OCI-LY7 (cell line): Measurements from ENCODE around the gene HOXC11. TPM values are rescaled to one million over a fixed set of nuclear protein-coding genes. Genes with fewer than 3 reads are reported as not detected.

Experiments used
- BruUV-seq: library from RNA; stranded (reverse); fragments of 400-500 nt; replicated peaks from 2 replicates; lab custom pipeline; 2021; lab: Mats Ljungman, UMichigan
- CTCF ChIA-PET: fragments of 300-600 bp; sonication (Branson Sonifier 250); formaldehyde crosslinking; loops from one replicate; lab custom pipeline; 2022; ENCODE audit warnings: antibody characterized with exemption; ENCODE audit not compliant: unreplicated experiment; lab: Charles Lee
- POLR2A ChIA-PET: fragments of 300-600 bp; sonication (Branson Sonifier 250); formaldehyde crosslinking; loops from one replicate; lab custom pipeline; 2022; ENCODE audit warnings: antibody characterized with exemption; lab: Charles Lee
- DNase-seq: peaks from one replicate; pipeline ENCODE4 v3.0.0-alpha.2; 2015; ENCODE audit warnings: low spot score
- H2AFZ ChIP-seq: fragments of 200-600 bp; sonication (generic), shearing (Covaris generic); 2 replicates; pipeline ENCODE4 v1.6.1; 2014; ENCODE audit warnings: mild to moderate bottlenecking, antibody characterized with exemption, low read length, moderate library complexity
- H3K27ac ChIP-seq: fragments of 200-600 bp; sonication (generic); 2 replicates; pipeline ENCODE4 v1.5.1; 2014; ENCODE audit warnings: mixed run types, low read depth, mild to moderate bottlenecking, moderate library complexity, low read length, inconsistent platforms; ENCODE audit not compliant: poor library complexity, severe bottlenecking
- H3K36me3 ChIP-seq: fragments of 200-600 bp; sonication (generic); 2 replicates; pipeline ENCODE4 v1.6.1; 2014; ENCODE audit warnings: mild to moderate bottlenecking, antibody characterized with exemption, low read length, moderate library complexity, mixed read lengths; ENCODE audit not compliant: insufficient read depth
- H3K4me1 ChIP-seq: fragments of 200-600 bp; sonication (generic); 2 replicates; pipeline ENCODE4 v1.5.1; 2014; ENCODE audit warnings: mild to moderate bottlenecking, low read length; ENCODE audit not compliant: insufficient read depth, poor library complexity, severe bottlenecking
- H3K4me2 ChIP-seq: fragments of 200-600 bp; sonication (generic); 2 replicates; pipeline ENCODE4 v1.6.1; 2014; ENCODE audit warnings: mild to moderate bottlenecking, low read length
- H3K4me3 ChIP-seq: fragments of 200-600 bp; sonication (generic); 2 replicates; pipeline ENCODE4 v1.5.1; 2014; ENCODE audit warnings: mild to moderate bottlenecking, low read depth, low read length; ENCODE audit not compliant: poor library complexity, severe bottlenecking
- H3K79me2 ChIP-seq: fragments of 200-600 bp; sonication (generic); 2 replicates; pipeline ENCODE4 v1.6.1; 2016; ENCODE audit warnings: low read depth, mild to moderate bottlenecking, low read length, moderate library complexity, mixed read lengths; ENCODE audit not compliant: insufficient read depth
- H3K9me2 ChIP-seq: fragments of 200-600 bp; sonication (generic); 2 replicates; pipeline ENCODE4 v1.6.1; 2016; ENCODE audit warnings: mild to moderate bottlenecking, low read length, mixed read lengths; ENCODE audit not compliant: insufficient read depth
- H3K9me3 ChIP-seq: fragments of 200-600 bp; sonication (generic); 2 replicates; pipeline ENCODE4 v1.6.1; 2014; ENCODE audit warnings: mild to moderate bottlenecking, mixed run types, low read length, mixed read lengths
- H4K20me1 ChIP-seq: fragments of 200-600 bp; sonication (generic); 2 replicates; pipeline ENCODE4 v1.6.1; 2014; ENCODE audit warnings: mild to moderate bottlenecking, antibody characterized with exemption, low read length, moderate library complexity, mixed read lengths; ENCODE audit not compliant: insufficient read depth
- EZH2phosphoT487 ChIP-seq: fragments of 200-600 bp; sonication (generic); IDR thresholded peaks from 2 replicates; pipeline ENCODE4 v1.6.1; 2018; ENCODE audit warnings: low read depth, borderline replicate concordance, mild to moderate bottlenecking, mixed run types, antibody characterized with exemption, low read length, moderate library complexity, mixed read lengths
- intact Hi-C: fragments of 100-400 bp; cut with micrococcal nuclease; formaldehyde crosslinking; loops from one replicate; pipeline ENCODE4 v1.10.0; 2022; ENCODE audit not compliant: unreplicated experiment
- total RNA-seq, 2 experiments: library from RNA; depleted of rRNA in 1 of 2; stranded (reverse); fragments of >200 nt in 1 of 2; shearing (Covaris generic) in 1 of 2; gene quantifications; 2 replicates each; pipeline ENCODE4 v1.2.3, GENCODE V29; 2014 to 2022
- TF ChIP-seq, protein P1 (sequence below): fragments of 200-600 bp; sonication (generic); conservative IDR thresholded peaks from 2 replicates; pipeline ENCODE4 v1.5.1; 2014; ENCODE audit warnings: mild to moderate bottlenecking, antibody characterized with exemption, low read length, moderate library complexity, mixed read lengths

Gene HOXC11
- total RNA-seq, 2 experiments from 2014 or later = 1.4 to 2.7 TPM

DNA sequence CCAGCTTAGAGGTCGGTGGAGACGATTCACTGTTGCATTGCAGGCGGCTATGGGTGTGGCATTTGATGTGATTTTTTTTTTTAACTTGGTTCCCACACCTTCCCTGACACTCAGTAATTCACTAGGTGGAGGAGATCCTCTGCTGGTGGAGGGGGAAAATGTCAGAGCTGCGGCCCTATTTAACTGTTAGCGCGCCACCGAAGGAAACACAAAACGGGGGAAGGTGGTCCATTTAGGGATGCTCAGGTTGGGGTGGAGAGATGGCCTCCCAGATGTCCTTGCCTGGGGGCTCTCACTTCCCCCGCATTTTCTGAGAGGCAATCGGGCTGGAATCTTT is 22.5 kb upstream of the HOXC11 start:
- H3K4me1 ChIP-seq = no peaks in the 10 kb centered on the region
- H4K20me1 ChIP-seq = no peaks in the 10 kb centered on the region; the same call in 1 of the 2 replicates
- H3K36me3 ChIP-seq = no peaks in the 10 kb centered on the region
- no peak overlapping the region for H2AFZ ChIP-seq
- no TSS peak for BruUV-seq
- no peak overlapping the region for H3K27ac ChIP-seq
- peak; percentile 17; the same call in 1 of the 2 replicates for TF ChIP-seq EZH2phosphoT487
- TF ChIP-seq, protein P1, sequence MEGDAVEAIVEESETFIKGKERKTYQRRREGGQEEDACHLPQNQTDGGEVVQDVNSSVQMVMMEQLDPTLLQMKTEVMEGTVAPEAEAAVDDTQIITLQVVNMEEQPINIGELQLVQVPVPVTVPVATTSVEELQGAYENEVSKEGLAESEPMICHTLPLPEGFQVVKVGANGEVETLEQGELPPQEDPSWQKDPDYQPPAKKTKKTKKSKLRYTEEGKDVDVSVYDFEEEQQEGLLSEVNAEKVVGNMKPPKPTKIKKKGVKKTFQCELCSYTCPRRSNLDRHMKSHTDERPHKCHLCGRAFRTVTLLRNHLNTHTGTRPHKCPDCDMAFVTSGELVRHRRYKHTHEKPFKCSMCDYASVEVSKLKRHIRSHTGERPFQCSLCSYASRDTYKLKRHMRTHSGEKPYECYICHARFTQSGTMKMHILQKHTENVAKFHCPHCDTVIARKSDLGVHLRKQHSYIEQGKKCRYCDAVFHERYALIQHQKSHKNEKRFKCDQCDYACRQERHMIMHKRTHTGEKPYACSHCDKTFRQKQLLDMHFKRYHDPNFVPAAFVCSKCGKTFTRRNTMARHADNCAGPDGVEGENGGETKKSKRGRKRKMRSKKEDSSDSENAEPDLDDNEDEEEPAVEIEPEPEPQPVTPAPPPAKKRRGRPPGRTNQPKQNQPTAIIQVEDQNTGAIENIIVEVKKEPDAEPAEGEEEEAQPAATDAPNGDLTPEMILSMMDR = peak; percentile 41
- H3K4me3 ChIP-seq = no peak overlapping the region
- no peak overlapping the region for H3K4me2 ChIP-seq
- ChIA-PET CTCF (no interaction called here), POLR2A (no interaction called here)
- DNase-seq = peak; percentile 6
- H3K9me2 ChIP-seq = no peaks in the 10 kb centered on the region
- no peaks in the 10 kb centered on the region for H3K79me2 ChIP-seq
- intact Hi-C loops = no loop called here
- H3K9me3 ChIP-seq = no peaks in the 10 kb centered on the region

DNA sequence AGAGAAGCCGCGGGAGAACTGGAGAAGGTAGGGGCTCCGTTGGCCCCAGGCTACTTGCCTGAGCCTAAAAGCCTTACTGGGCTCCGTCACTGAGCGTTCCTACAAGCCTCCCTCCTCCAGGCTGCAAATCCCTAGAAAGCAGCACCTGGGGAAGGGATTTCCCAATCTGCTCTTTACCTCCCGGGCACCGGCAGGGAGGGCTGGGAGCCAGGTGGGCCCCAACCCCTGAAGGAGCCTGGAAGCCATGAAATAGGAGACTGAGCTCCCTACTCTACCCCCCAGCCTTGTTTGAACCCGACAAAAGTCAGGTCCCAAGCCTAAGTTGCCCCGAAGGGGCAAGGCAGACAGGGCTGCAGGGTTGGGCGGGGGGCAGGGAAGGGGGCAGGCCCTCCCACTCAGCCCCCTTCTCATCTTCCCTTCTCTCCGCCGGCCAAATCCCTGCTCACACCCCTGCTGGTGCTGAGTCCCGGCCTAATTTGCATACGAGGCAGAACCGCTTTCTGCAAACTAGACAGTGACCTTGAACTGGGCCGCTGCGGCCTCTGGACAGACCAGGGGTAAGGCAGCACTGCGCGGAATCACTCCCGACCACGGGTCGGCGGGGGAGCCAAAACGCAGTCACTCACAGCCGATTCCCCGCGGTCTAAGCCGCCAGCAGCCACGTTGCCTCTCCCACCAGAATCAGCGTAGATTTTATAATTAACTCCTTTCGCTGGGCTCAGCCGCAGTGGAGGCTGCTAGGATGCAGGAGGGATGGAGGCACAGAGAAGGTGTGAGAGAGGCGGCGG is 21.9 kb upstream of the HOXC11 start:
- no TSS peak for BruUV-seq
- H3K4me2 ChIP-seq = no peak overlapping the region
- no peak overlapping the region for H3K27ac ChIP-seq
- ChIA-PET CTCF (no interaction called here), POLR2A (no interaction called here)
- 0 out of 2 replicates have a peak, but pooled peaks have one; percentile 8 for TF ChIP-seq EZH2phosphoT487
- TF ChIP-seq, protein P1 = no peak
- no peaks in the 10 kb centered on the region for H3K9me3 ChIP-seq
- intact Hi-C loops = no loop called here
- no peaks in the 10 kb centered on the region for H3K9me2 ChIP-seq
- no peak overlapping the region for H3K4me3 ChIP-seq
- H3K4me1 ChIP-seq = no peaks in the 10 kb centered on the region
- no peaks in the 10 kb centered on the region for H3K36me3 ChIP-seq
- no peaks in the 10 kb centered on the region; the same call in 1 of the 2 replicates for H4K20me1 ChIP-seq
- H3K79me2 ChIP-seq = no peaks in the 10 kb centered on the region
- DNase-seq = no peak
- no peak overlapping the region for H2AFZ ChIP-seq

DNA sequence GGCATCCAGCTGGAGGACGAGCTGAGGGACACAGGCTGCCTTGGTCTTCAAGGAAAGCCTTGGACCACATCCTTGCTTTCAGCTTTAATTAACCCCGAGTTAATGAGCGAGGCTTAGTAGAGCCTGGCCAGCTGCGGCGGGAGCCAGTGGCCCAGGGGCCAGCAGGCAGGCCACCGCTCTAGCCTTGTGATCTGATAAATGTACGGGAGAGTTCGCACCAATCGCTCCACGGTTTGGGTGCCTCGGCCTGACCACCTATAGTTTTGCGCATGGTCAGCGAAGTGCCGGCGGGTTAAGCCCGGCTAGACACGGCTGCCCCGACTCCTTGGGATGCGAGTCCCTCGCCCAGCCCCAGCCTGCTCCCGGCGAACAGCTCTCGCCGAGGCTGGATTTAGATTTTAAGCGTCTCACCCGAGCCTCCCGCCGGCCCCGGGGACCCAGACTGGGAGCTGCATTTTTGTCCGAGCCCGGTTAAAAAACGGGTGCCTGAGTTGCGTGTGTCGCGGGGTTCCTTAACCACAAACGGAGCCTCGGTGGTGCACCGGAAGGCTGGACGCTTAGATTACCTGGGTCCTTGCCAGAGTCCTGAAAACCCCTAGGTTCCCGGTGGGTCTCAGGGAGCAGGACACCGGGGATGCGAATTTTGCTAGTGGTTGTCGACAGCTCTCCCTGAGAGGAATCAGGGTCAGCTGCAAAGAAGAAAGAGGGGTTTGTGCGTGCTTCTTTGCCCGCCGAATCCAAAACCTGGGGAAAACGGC is 21.2 kb upstream of the HOXC11 start:
- ChIA-PET CTCF (no interaction called here), POLR2A (no interaction called here)
- Histone ChIP-seq H3K9me2 (no peaks in the 10 kb centered on the region), H2AFZ (no peak overlapping the region), H3K79me2 (no peaks in the 10 kb centered on the region), H3K4me1 (peaks cover 2% of the 10 kb centered on the region), H3K4me2 (no peak overlapping the region), H3K9me3 (no peaks in the 10 kb centered on the region), H3K4me3 (no peak overlapping the region), H3K27ac (no peak overlapping the region), H4K20me1 (no peaks in the 10 kb centered on the region; the same call in 1 of the 2 replicates), H3K36me3 (no peaks in the 10 kb centered on the region)
- no peak for DNase-seq
- intact Hi-C loops = no loop called here
- TF ChIP-seq, protein P1 = no peak
- peak; percentile 75; the same call in 1 of the 2 replicates for TF ChIP-seq EZH2phosphoT487
- no TSS peak for BruUV-seq
